ENCODE data around the gene CDK5RAP2. TPM values are rescaled to one million over a fixed set of nuclear protein-coding genes. Genes with fewer than 3 reads are reported as not detected.

CDK5RAP2 gene
- total RNA-seq, 2 experiments from 2014 or later: 76.0 to 81.6 TPM

- no peaks in the 10 kb centered on the region for H3K79me2 ChIP-seq (ENCODE audit: insufficient read depth, low read depth, low read length)
- no TSS peak for BruUV-seq (replicated peaks)
- intact Hi-C loops (cut with micrococcal nuclease; ENCODE audit: unreplicated experiment): no loop called here
- no peaks in the 10 kb centered on the region for H3K9me2 ChIP-seq (ENCODE audit: insufficient read depth, low read length)
- no peak overlapping the region for H3K4me2 ChIP-seq (ENCODE audit: low read length)
- no peaks in the 10 kb centered on the region for H3K4me1 ChIP-seq (ENCODE audit: insufficient read depth, low read length, poor library complexity, severe bottlenecking)
- ChIA-PET POLR2A (no interaction called here), CTCF (ENCODE audit: unreplicated experiment) (no interaction called here)
- H4K20me1 ChIP-seq (ENCODE audit: insufficient read depth, low read length): no peaks in the 10 kb centered on the region
- no peak overlapping the region for H2AFZ ChIP-seq (ENCODE audit: low read length)
- H3K27ac ChIP-seq (ENCODE audit: low read depth, low read length, poor library complexity, severe bottlenecking): no peak overlapping the region
- H3K9me3 ChIP-seq (ENCODE audit: low read length): no peaks in the 10 kb centered on the region
- no peak for DNase-seq (ENCODE audit: low spot score)
- no peak overlapping the region for H3K4me3 ChIP-seq (ENCODE audit: low read depth, low read length, poor library complexity, severe bottlenecking)
- TF ChIP-seq EZH2phosphoT487 (IDR thresholded peaks at IDR 0.05; ENCODE audit: borderline replicate concordance, low read depth, low read length) (no peak), CTCF (conservative IDR thresholded peaks at IDR 0.05; ENCODE audit: low read length) (no peak)
- H3K36me3 ChIP-seq (ENCODE audit: insufficient read depth, low read length): no peaks in the 10 kb centered on the region
These were observed 214.6 kb downstream of the CDK5RAP2 start for GRCh38 chr9:120365386-120365785.

GRCh38 chr9:120363697-120364096 lies 216.3 kb downstream of the CDK5RAP2 start:
- intact Hi-C loops (cut with micrococcal nuclease; ENCODE audit: unreplicated experiment): no loop called here
- Histone ChIP-seq H2AFZ (ENCODE audit: low read length) (no peak overlapping the region), H3K9me2 (ENCODE audit: insufficient read depth, low read length) (no peaks in the 10 kb centered on the region), H3K27ac (ENCODE audit: low read depth, low read length, poor library complexity, severe bottlenecking) (no peak overlapping the region), H3K9me3 (ENCODE audit: low read length) (no peaks in the 10 kb centered on the region), H3K4me3 (ENCODE audit: low read depth, low read length, poor library complexity, severe bottlenecking) (no peak overlapping the region), H3K4me2 (ENCODE audit: low read length) (no peak overlapping the region), H4K20me1 (ENCODE audit: insufficient read depth, low read length) (no peaks in the 10 kb centered on the region), H3K79me2 (ENCODE audit: insufficient read depth, low read depth, low read length) (no peaks in the 10 kb centered on the region), H3K36me3 (ENCODE audit: insufficient read depth, low read length) (no peaks in the 10 kb centered on the region), H3K4me1 (ENCODE audit: insufficient read depth, low read length, poor library complexity, severe bottlenecking) (no peaks in the 10 kb centered on the region)
- ChIA-PET CTCF (ENCODE audit: unreplicated experiment) (no interaction called here), POLR2A (no interaction called here)
- DNase-seq (ENCODE audit: low spot score): no peak
- TF ChIP-seq EZH2phosphoT487 (IDR thresholded peaks at IDR 0.05; ENCODE audit: borderline replicate concordance, low read depth, low read length) (no peak), CTCF (conservative IDR thresholded peaks at IDR 0.05; ENCODE audit: low read length) (no peak)
- BruUV-seq (replicated peaks): no TSS peak

- DNase-seq (ENCODE audit: low spot score): no peak
- no peak overlapping the region for H3K27ac ChIP-seq (ENCODE audit: low read depth, low read length, poor library complexity, severe bottlenecking)
- TF ChIP-seq CTCF (conservative IDR thresholded peaks at IDR 0.05; ENCODE audit: low read length) (no peak), EZH2phosphoT487 (IDR thresholded peaks at IDR 0.05; ENCODE audit: borderline replicate concordance, low read depth, low read length) (no peak)
- CTCF ChIA-PET (ENCODE audit: unreplicated experiment): no interaction called here
- no peak overlapping the region for H2AFZ ChIP-seq (ENCODE audit: low read length)
- no peaks in the 10 kb centered on the region for H3K79me2 ChIP-seq (ENCODE audit: insufficient read depth, low read depth, low read length)
- intact Hi-C loops (cut with micrococcal nuclease; ENCODE audit: unreplicated experiment): no loop called here
- no peaks in the 10 kb centered on the region for H3K9me2 ChIP-seq (ENCODE audit: insufficient read depth, low read length)
- H4K20me1 ChIP-seq (ENCODE audit: insufficient read depth, low read length): no peaks in the 10 kb centered on the region
- no peaks in the 10 kb centered on the region for H3K4me1 ChIP-seq (ENCODE audit: insufficient read depth, low read length, poor library complexity, severe bottlenecking)
- H3K36me3 ChIP-seq (ENCODE audit: insufficient read depth, low read length): no peaks in the 10 kb centered on the region
- H3K4me2 ChIP-seq (ENCODE audit: low read length): no peak overlapping the region
- no TSS peak for BruUV-seq (replicated peaks)
- H3K9me3 ChIP-seq (ENCODE audit: low read length): no peaks in the 10 kb centered on the region
- POLR2A ChIA-PET: no interaction called here
- H3K4me3 ChIP-seq (ENCODE audit: low read depth, low read length, poor library complexity, severe bottlenecking): no peak overlapping the region
These were observed 217.5 kb downstream of the CDK5RAP2 start for GRCh38 chr9:120362446-120362845.

Data from OCI-LY7 (cell line).